GM19324 (cell line): ENCODE measurements around the gene TGIF2LY.
"Not testable (repeated sequence)": the region's sequence is repeated elsewhere in the genome, so short reads cannot be mapped to it uniquely, and the experiment has no call there.

Experiments used
- ATAC-seq: cut with Tn5 transposase; IDR thresholded peaks from one replicate; pipeline ENCODE4 v1.9.1; 2021; ENCODE audit warnings: mild to moderate bottlenecking, moderate library complexity; ENCODE audit not compliant: unreplicated experiment, low FRiP score

The TGIF2LY gene

DNA sequence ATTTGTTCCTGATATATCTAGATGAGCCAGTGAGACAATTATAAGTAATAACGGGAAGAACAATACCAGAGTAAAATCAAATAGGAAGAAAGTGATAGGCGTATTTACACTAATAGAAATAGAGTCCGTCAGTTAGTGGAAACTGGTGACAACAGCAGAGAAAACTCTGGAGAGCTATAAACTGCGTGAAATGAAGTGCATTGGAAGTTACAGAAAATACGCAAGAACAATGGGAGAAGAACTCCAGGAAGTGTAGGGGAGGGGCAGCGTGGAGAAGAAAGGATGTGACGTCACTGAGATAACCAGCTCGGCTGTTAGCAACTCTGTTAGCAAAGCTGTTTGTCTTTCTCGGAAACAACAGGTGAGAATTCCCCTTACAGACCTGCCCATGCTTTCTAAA lies at the start of gene TGIF2LY:
Gene TGIF2LY (plus strand): TSS at position 301 of the 400 bp plus-strand sequence. CDS start 178 bp downstream, outside the sequence.
- ATAC-seq: not testable (repeated sequence)
